ENCODE measurements around the gene PMP22. TPM values are rescaled to one million over a fixed set of nuclear protein-coding genes. Genes with fewer than 3 reads are reported as not detected.
"Not testable (repeated sequence)": the region's sequence is repeated elsewhere in the genome, so short reads cannot be mapped to it uniquely, and the experiment has no call there.

The PMP22 gene
- total and polyA plus RNA-seq, 2 donors from 2014 or later, result 37.0 to 73.6 TPM

DNA sequence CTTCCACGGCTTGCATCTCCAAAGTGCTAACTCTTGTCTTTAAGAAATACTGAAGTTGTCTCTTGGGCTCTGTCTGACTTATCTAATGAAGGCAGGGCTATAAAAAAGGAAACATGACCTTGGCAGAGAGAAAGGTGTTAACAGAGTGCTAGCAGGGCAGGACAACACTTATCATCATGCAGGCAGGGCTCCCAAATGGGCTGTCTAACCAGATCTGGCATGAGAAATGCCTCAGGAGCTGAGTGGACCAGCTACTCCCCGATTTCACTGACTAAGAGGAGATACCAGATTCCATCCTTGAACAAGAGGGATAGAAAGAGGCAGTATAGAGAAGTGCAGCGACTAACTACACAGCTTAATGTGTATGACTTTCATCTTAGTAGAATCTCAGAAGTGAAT, 32.6 kb downstream of the PMP22 start:
- TF ChIP-seq, protein P1, sequence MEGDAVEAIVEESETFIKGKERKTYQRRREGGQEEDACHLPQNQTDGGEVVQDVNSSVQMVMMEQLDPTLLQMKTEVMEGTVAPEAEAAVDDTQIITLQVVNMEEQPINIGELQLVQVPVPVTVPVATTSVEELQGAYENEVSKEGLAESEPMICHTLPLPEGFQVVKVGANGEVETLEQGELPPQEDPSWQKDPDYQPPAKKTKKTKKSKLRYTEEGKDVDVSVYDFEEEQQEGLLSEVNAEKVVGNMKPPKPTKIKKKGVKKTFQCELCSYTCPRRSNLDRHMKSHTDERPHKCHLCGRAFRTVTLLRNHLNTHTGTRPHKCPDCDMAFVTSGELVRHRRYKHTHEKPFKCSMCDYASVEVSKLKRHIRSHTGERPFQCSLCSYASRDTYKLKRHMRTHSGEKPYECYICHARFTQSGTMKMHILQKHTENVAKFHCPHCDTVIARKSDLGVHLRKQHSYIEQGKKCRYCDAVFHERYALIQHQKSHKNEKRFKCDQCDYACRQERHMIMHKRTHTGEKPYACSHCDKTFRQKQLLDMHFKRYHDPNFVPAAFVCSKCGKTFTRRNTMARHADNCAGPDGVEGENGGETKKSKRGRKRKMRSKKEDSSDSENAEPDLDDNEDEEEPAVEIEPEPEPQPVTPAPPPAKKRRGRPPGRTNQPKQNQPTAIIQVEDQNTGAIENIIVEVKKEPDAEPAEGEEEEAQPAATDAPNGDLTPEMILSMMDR (IDR thresholded peaks at IDR 0.05; ENCODE audit: borderline replicate concordance, extremely low read depth, insufficient read depth), result no peak
- intact Hi-C loops (cut with DNase I), result no loop called here
- Histone ChIP-seq H3K4me3 (ENCODE audit: low read length in 3 of 3) (no peak overlapping the region), H3K9ac (ENCODE audit: low read length in 3 of 3) (no peak overlapping the region), H3K27me3 (ENCODE audit: control insufficient read depth, insufficient read depth, low read length) (no peaks in the 10 kb centered on the region), H3K27ac (ENCODE audit: low read depth in 2 of 2, low read length in 2 of 2) (no peak overlapping the region), H3K36me3 (ENCODE audit: control insufficient read depth in 2 of 3, insufficient read depth in 3 of 3, low read length in 3 of 3) (peaks cover 0 to 4% (median 0%) of the 10 kb centered on the region in 3 donors), H3K9me3 (ENCODE audit: control insufficient read depth in 2 of 3, insufficient read depth in 1 of 3, low read length in 3 of 3) (no peaks in the 10 kb centered on the region), H3K4me1 (ENCODE audit: control insufficient read depth in 2 of 3, insufficient read depth in 2 of 3, low read depth in 1 of 3, low read length in 3 of 3) (no peaks in the 10 kb centered on the region)
- DNase-seq, result no peak
- no peak for FAIRE-seq

DNA sequence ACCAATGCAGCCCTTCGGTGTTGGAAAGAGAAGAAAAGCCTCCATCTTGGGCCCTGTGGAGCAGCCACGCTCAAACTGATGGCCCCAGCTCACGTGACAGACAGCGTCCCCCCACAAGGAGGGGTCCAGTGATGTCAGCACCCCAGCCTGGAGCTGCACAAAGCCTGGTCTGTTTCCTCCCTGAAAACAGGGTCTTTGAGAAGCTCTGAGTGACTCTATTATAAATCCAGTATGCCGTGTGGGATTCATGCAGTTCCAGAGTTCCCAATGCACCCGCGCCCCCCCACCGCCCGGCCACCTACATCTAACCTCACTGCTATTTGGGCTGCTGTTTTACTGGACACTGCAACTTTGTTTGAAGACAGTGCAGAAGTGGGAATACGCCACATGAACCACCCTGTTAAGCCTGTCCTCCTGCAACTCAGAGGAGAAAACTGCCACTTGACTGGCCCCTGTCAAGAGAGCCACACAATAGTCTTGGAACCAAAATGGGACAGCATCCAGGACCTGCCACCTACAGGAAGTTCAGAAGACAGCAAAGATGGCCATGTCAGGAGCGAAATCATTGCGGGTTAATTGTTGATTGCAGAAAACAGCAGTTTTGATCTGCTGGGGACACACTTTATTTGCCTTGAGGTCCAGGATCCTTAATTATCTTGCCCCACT, 33.1 kb downstream of the PMP22 start:
- H3K27me3 ChIP-seq (ENCODE audit: control insufficient read depth, insufficient read depth, low read length), result no peaks in the 10 kb centered on the region
- H3K9me3 ChIP-seq (ENCODE audit: control insufficient read depth in 2 of 3, insufficient read depth in 1 of 3, low read length in 3 of 3), result no peaks in the 10 kb centered on the region
- FAIRE-seq (no peak), DNase-seq (no peak)
- no peak overlapping the region for H3K9ac ChIP-seq (ENCODE audit: low read length in 3 of 3)
- intact Hi-C loops (cut with DNase I), result no loop called here
- peaks cover 0 to 4% (median 0%) of the 10 kb centered on the region in 3 donors for H3K36me3 ChIP-seq (ENCODE audit: control insufficient read depth in 2 of 3, insufficient read depth in 3 of 3, low read length in 3 of 3)
- no peaks in the 10 kb centered on the region for H3K4me1 ChIP-seq (ENCODE audit: control insufficient read depth in 2 of 3, insufficient read depth in 2 of 3, low read depth in 1 of 3, low read length in 3 of 3)
- TF ChIP-seq, protein P1 (IDR thresholded peaks at IDR 0.05; ENCODE audit: borderline replicate concordance, extremely low read depth, insufficient read depth), result no peak
- H3K4me3 ChIP-seq (ENCODE audit: low read length in 3 of 3), result no peak overlapping the region
- H3K27ac ChIP-seq (ENCODE audit: low read depth in 2 of 2, low read length in 2 of 2), result no peak overlapping the region

DNA sequence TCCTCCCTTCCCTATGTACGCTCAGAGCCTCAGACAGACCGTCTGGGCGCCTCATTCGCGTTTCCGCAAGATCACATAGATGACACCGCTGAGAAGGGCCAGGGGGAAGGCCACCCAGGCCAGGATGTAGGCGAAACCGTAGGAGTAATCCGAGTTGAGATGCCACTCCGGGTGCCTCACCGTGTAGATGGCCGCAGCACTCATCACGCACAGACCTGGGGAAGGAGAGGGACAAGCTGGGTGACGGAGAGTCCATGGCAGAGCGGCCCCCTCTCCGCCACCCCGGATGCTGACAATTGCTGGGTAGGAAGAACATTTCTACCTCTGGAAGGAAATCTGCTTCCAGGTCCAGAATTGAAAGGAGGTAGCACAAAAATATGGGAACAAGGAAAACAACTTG, 34.3 kb downstream of the PMP22 start:
- no peak for FAIRE-seq

DNA sequence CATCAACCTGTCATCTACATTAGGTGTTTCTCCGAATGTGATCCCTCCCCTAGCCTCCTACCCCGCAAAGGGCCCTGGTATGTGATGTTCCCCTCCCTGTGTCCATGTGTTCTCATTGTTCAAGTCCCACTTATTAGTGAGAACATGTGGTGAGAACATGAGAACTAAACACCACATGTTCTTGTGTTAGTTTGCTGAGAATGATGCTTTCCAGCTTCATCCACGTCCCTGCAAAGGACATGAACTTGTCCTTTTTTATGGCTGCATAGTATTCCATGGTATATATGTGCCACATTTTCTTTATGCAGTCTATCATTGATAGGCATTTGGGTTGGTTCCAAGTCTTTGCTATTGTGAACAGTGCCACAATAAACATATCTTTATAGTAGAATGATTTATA, 43.3 kb downstream of the PMP22 start:
- H3K9me3 ChIP-seq (ENCODE audit: control insufficient read depth in 2 of 3, insufficient read depth in 1 of 3, low read length in 3 of 3); H3K27ac ChIP-seq (ENCODE audit: low read depth in 2 of 2, low read length in 2 of 2); H3K27me3 ChIP-seq (ENCODE audit: control insufficient read depth, insufficient read depth, low read length); H3K36me3 ChIP-seq (ENCODE audit: control insufficient read depth in 2 of 3, insufficient read depth in 3 of 3, low read length in 3 of 3); DNase-seq; H3K9ac ChIP-seq (ENCODE audit: low read length in 3 of 3); intact Hi-C loops (cut with DNase I); H3K4me1 ChIP-seq (ENCODE audit: control insufficient read depth in 2 of 3, insufficient read depth in 2 of 3, low read depth in 1 of 3, low read length in 3 of 3); H3K4me3 ChIP-seq (ENCODE audit: low read length in 3 of 3); FAIRE-seq: not testable (repeated sequence)

More for the DNA sequence above, 34.3 kb downstream of the PMP22 start:
- Histone ChIP-seq H3K27me3 (ENCODE audit: control insufficient read depth, insufficient read depth, low read length) (no peaks in the 10 kb centered on the region), H3K27ac (ENCODE audit: low read depth in 2 of 2, low read length in 2 of 2) (no peak overlapping the region), H3K9me3 (ENCODE audit: control insufficient read depth in 2 of 3, insufficient read depth in 1 of 3, low read length in 3 of 3) (no peaks in the 10 kb centered on the region), H3K9ac (ENCODE audit: low read length in 3 of 3) (no peak overlapping the region), H3K36me3 (ENCODE audit: control insufficient read depth in 2 of 3, insufficient read depth in 3 of 3, low read length in 3 of 3) (peaks cover 0 to 4% (median 0%) of the 10 kb centered on the region in 3 donors), H3K4me1 (ENCODE audit: control insufficient read depth in 2 of 3, insufficient read depth in 2 of 3, low read depth in 1 of 3, low read length in 3 of 3) (no peaks in the 10 kb centered on the region), H3K4me3 (ENCODE audit: low read length in 3 of 3) (no peak overlapping the region)
- TF ChIP-seq, protein P1 (IDR thresholded peaks at IDR 0.05; ENCODE audit: borderline replicate concordance, extremely low read depth, insufficient read depth), result no peak
- intact Hi-C loops (cut with DNase I), result no loop called here
- no peak for DNase-seq
